ENCODE results near the gene VMAC. TPM values are rescaled to one million over a fixed set of nuclear protein-coding genes. Genes with fewer than 3 reads are reported as not detected.
A peak's percentile ranks its signal among the peaks of the same experiment; 100 is the strongest.

The VMAC gene
- total RNA-seq, 2 donors from 2014 or later = 5.9 TPM

DNA sequence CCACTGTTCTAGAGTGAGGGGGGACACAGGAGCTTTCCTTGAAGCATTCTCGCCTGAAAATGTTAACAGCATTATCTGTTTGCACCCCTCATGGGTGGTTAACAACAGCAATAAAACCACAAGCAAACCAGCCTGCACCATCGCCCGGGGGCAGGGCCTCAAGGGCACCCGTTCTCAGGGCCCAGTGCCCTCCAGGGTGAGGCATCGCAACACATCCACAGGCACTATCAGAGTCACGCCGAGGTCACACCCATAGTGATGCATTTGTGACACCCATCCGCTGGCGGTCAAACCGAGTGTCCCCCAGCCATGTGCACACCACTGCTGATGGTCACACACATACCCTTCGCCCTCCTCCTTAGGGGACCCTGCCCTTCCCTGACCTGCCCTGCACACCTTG, 38.9 kb upstream of the VMAC start:
- H3K9me3 ChIP-seq (ENCODE audit: control insufficient read depth, low read length) = no peaks in the 10 kb centered on the region
- no peak overlapping the region for H3K4me3 ChIP-seq (ENCODE audit: low read length)
- H3K36me3 ChIP-seq (ENCODE audit: control insufficient read depth, insufficient read depth, low read length) = no peaks in the 10 kb centered on the region
- DNase-seq = no peak
- no peak overlapping the region for H3K4me3 Mint-ChIP-seq
- no peaks in the 10 kb centered on the region for H3K27me3 ChIP-seq (ENCODE audit: control insufficient read depth, insufficient read depth, low read length, poor library complexity, severe bottlenecking)
- peaks cover 12% of the 10 kb centered on the region for H3K27me3 Mint-ChIP-seq (ENCODE audit: insufficient read depth)
- H3K27ac Mint-ChIP-seq = peak overlapping the region; percentile 21
- H3K4me1 ChIP-seq (ENCODE audit: control insufficient read depth, insufficient read depth, low read length) = no peaks in the 10 kb centered on the region
- no peak overlapping the region for H3K27ac ChIP-seq (ENCODE audit: low read depth, low read length)
- no peaks in the 10 kb centered on the region for H3K4me1 Mint-ChIP-seq
- H3K9me3 Mint-ChIP-seq = no peaks in the 10 kb centered on the region
- WGBS, 2 experiments (ENCODE audit: insufficient coverage in 1 of 2, insufficient read length in 1 of 2) = 87 to 96% methylated on average over 8 to 11 of the region's 11 CpGs
- no peaks in the 10 kb centered on the region for H3K36me3 Mint-ChIP-seq (ENCODE audit: low read depth)
- no peak overlapping the region for H3K9ac ChIP-seq (ENCODE audit: extremely low read depth, low read length, poor library complexity, severe bottlenecking)
- TF ChIP-seq, protein P1, sequence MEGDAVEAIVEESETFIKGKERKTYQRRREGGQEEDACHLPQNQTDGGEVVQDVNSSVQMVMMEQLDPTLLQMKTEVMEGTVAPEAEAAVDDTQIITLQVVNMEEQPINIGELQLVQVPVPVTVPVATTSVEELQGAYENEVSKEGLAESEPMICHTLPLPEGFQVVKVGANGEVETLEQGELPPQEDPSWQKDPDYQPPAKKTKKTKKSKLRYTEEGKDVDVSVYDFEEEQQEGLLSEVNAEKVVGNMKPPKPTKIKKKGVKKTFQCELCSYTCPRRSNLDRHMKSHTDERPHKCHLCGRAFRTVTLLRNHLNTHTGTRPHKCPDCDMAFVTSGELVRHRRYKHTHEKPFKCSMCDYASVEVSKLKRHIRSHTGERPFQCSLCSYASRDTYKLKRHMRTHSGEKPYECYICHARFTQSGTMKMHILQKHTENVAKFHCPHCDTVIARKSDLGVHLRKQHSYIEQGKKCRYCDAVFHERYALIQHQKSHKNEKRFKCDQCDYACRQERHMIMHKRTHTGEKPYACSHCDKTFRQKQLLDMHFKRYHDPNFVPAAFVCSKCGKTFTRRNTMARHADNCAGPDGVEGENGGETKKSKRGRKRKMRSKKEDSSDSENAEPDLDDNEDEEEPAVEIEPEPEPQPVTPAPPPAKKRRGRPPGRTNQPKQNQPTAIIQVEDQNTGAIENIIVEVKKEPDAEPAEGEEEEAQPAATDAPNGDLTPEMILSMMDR (conservative IDR thresholded peaks at IDR 0.05) = no peak

DNA sequence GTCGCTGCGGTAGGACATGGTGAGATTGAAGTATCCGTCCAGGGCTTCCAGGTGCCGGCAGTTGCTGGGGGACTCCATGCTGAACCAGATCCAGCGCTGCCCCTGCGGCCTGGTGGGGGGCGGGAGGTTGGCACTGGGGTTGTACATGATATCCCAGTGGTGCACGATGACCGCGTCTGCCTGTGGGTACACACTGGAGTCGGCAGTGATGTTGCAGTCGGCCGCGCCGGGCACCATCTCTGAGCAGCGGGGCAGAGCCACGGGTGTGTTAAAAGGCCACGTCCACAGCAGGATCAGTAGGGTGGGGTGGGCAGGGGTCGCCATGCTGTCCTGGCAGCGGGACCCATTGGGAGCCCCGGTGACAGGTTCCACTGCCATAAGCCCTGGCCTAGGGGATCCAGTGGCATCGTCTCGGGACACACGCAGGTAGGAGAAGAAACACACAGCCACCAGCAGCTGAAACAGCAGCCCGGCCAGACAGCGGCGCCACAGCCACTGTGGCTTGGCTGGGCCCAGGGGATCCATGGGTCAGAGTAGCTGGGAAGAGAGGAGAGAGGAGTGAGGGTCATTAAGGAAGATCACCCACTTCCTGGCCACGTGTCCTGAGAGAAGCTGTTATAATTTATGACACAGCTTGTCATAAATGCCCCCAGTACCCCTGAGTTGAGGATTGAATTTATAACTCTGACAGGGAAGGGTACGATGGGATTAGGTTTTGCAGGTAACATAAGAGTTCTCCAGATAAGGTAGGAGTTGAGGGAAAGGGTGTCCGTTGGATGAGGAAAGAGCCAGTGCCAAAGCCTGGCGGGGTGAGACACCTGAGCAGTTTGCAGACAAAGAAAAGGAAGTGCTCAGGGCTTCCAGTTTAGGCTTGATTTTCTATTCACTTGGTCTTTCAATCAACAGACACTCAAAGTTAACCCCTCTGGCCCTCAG, 37.2 kb upstream of the VMAC start:
- H3K4me3 ChIP-seq (ENCODE audit: low read length) = no peak overlapping the region
- H3K4me3 Mint-ChIP-seq = no peak overlapping the region

DNA sequence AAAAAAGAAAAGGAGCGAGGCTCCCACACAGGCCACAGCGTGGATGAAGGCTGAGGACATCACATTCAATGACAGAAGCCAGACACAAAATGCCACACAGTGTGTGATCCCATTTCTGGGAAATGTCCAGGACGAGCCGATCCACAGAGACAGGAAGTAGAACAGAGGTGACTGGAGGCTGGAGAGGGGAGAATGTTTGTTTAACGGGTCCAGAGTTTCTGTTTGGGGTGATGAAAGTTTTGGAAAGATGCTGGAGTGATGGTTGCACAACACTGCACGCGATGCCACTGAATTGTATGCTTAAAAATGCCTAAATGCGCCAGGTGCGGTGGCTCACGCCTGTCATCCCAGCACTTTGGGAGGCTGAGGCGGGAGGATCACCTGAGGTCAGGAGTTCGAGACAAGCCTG, 33.7 kb upstream of the VMAC start:
- Mint-ChIP-seq H3K9me3 (no peaks in the 10 kb centered on the region), H3K4me1 (no peaks in the 10 kb centered on the region), H3K36me3 (ENCODE audit: low read depth) (no peaks in the 10 kb centered on the region), H3K4me3 (no peak overlapping the region), H3K27me3 (ENCODE audit: insufficient read depth) (peaks cover 2% of the 10 kb centered on the region), H3K27ac (no peak overlapping the region)
- Histone ChIP-seq H3K4me1 (ENCODE audit: control insufficient read depth, insufficient read depth, low read length) (no peaks in the 10 kb centered on the region), H3K9me3 (ENCODE audit: control insufficient read depth, low read length) (no peaks in the 10 kb centered on the region), H3K27me3 (ENCODE audit: control insufficient read depth, insufficient read depth, low read length, poor library complexity, severe bottlenecking) (no peaks in the 10 kb centered on the region), H3K27ac (ENCODE audit: low read depth, low read length) (no peak overlapping the region), H3K4me3 (ENCODE audit: low read length) (no peak overlapping the region), H3K9ac (ENCODE audit: extremely low read depth, low read length, poor library complexity, severe bottlenecking) (no peak overlapping the region), H3K36me3 (ENCODE audit: control insufficient read depth, insufficient read depth, low read length) (no peaks in the 10 kb centered on the region)
- 90 to 94% methylated on average over 8 to 12 of the region's 12 CpGs for WGBS, 2 experiments (ENCODE audit: insufficient coverage in 1 of 2, insufficient read length in 1 of 2)
- no peak for DNase-seq
- TF ChIP-seq, protein P1 (conservative IDR thresholded peaks at IDR 0.05) = no peak

More for the DNA sequence above, 37.2 kb upstream of the VMAC start:
- Histone ChIP-seq H3K9me3 (ENCODE audit: control insufficient read depth, low read length) (no peaks in the 10 kb centered on the region), H3K27me3 (ENCODE audit: control insufficient read depth, insufficient read depth, low read length, poor library complexity, severe bottlenecking) (no peaks in the 10 kb centered on the region), H3K4me1 (ENCODE audit: control insufficient read depth, insufficient read depth, low read length) (no peaks in the 10 kb centered on the region), H3K36me3 (ENCODE audit: control insufficient read depth, insufficient read depth, low read length) (no peaks in the 10 kb centered on the region), H3K27ac (ENCODE audit: low read depth, low read length) (no peak overlapping the region), H3K9ac (ENCODE audit: extremely low read depth, low read length, poor library complexity, severe bottlenecking) (no peak overlapping the region)
- Mint-ChIP-seq H3K4me1 (no peaks in the 10 kb centered on the region), H3K27ac (no peak overlapping the region), H3K36me3 (ENCODE audit: low read depth) (no peaks in the 10 kb centered on the region), H3K9me3 (no peaks in the 10 kb centered on the region), H3K27me3 (ENCODE audit: insufficient read depth) (peaks cover 8% of the 10 kb centered on the region)
- 88 to 90% methylated on average over 24 to 31 of the region's 31 CpGs for WGBS, 2 experiments (ENCODE audit: insufficient coverage in 1 of 2, insufficient read length in 1 of 2)
- TF ChIP-seq, protein P1 (conservative IDR thresholded peaks at IDR 0.05) = no peak
- DNase-seq = no peak
